Astrocyte of the cerebellum (primary cell): ENCODE measurements around the gene NODAL.

ENCODE experiments used
- DNase-seq: peaks from one replicate; pipeline ENCODE4 v3.0.0-alpha.2; 2011; ENCODE audit warnings: low read depth
- H3K4me3 ChIP-seq: 2 replicates; pipeline ENCODE4 v1.5.1; 2011; ENCODE audit warnings: mild to moderate bottlenecking, low read depth, low read length, moderate library complexity
- in situ Hi-C: cut with HindIII; loops from 2 replicates; pipeline ENCODE4 v1.10.0; 2017; ENCODE audit warnings: low sequenced_read_pairs
- TF ChIP-seq, protein P1 (sequence below): IDR thresholded peaks from 2 replicates; pipeline ENCODE4 v1.5.1; 2012; ENCODE audit warnings: low read length, low read depth, moderate library complexity, mild to moderate bottlenecking; ENCODE audit errors: missing control alignments

NODAL gene

GRCh38 chr10:70424320-70424719 is 17.2 kb downstream of the NODAL start:
- TF ChIP-seq, protein P1, sequence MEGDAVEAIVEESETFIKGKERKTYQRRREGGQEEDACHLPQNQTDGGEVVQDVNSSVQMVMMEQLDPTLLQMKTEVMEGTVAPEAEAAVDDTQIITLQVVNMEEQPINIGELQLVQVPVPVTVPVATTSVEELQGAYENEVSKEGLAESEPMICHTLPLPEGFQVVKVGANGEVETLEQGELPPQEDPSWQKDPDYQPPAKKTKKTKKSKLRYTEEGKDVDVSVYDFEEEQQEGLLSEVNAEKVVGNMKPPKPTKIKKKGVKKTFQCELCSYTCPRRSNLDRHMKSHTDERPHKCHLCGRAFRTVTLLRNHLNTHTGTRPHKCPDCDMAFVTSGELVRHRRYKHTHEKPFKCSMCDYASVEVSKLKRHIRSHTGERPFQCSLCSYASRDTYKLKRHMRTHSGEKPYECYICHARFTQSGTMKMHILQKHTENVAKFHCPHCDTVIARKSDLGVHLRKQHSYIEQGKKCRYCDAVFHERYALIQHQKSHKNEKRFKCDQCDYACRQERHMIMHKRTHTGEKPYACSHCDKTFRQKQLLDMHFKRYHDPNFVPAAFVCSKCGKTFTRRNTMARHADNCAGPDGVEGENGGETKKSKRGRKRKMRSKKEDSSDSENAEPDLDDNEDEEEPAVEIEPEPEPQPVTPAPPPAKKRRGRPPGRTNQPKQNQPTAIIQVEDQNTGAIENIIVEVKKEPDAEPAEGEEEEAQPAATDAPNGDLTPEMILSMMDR, result no peak
- in situ Hi-C loops, result no loop called here
- no peak for DNase-seq
- H3K4me3 ChIP-seq, result no peak overlapping the region

DNA sequence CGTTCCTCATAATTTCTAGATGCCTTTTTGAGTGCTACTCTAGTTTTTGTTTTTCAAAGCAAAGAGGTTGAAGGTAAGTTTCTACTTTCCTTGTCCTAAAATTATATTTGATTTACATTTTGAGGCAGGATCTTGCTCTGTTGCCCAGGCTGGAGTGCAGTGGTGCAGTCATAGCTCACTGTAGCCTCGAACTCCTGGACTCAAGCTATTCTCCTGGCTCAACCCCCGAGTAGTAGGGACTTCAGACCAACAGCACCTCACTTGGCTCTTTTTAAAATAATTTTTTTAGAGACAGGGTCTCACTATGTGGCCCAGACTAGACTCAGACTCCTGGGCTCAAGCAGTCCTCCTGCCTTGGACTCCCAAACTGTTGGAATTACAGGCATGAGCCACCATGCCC is 22.8 kb downstream of the NODAL start:
- in situ Hi-C loops, result no loop called here
- no peak for DNase-seq
- TF ChIP-seq, protein P1, result no peak
- H3K4me3 ChIP-seq, result no peak overlapping the region

- no peak for DNase-seq
- H3K4me3 ChIP-seq, result no peak overlapping the region
- in situ Hi-C loops, result no loop called here
Observed at GRCh38 chr10:70418229-70418628, 23.3 kb downstream of the NODAL start.

DNA sequence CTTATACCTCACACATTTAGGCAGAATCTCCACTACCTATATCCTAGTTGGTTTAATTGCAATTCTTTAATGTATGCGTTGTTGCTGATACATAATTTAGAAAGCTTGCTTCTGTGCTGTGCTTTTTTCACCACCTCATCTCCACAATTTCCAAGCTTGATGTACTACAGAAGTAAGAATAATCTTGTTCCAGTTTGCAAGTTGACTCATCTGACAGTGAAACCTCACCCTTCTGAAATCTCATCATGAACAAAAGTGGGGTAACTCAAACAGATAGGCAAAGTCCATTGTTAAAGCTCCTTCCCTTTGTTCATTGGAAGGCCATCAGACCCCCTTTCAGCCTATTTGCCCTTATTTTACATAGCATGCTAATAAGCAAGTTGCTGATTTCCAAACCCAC is 23.9 kb downstream of the NODAL start:
- no peak for DNase-seq
- no peak overlapping the region for H3K4me3 ChIP-seq
- in situ Hi-C loops, result no loop called here
- TF ChIP-seq, protein P1, result no peak

More at GRCh38 chr10:70418229-70418628, 23.3 kb downstream of the NODAL start:
- TF ChIP-seq, protein P1, result no peak

- in situ Hi-C loops, result no loop called here
- TF ChIP-seq, protein P1, result no peak
Observed at GRCh38 chr10:70412356-70412755, 29.1 kb downstream of the NODAL start.

DNA sequence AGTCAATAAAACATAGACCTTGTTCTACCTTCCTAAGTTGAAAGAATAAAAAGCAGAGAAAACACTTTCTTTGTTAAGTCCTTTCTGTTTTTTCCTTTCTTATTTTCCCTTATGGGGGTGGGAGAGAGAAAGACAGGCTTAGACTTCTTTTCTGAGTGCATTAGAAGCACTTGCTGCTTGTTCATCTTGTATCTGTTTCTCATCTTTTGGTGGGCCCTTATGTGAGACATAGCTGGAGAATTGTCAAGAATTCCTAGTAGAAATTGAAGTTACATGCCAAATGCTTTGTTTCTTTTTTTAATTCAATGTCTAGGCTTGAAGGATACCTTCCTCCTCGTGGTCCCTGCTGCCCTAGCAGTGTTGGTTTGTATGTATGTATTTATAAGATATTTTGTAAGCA is 30.9 kb downstream of the NODAL start:
- in situ Hi-C loops, result no loop called here
- DNase-seq, result no peak
- no peak overlapping the region for H3K4me3 ChIP-seq

More at GRCh38 chr10:70412356-70412755, 29.1 kb downstream of the NODAL start:
- DNase-seq, result no peak
- no peak overlapping the region for H3K4me3 ChIP-seq

DNA sequence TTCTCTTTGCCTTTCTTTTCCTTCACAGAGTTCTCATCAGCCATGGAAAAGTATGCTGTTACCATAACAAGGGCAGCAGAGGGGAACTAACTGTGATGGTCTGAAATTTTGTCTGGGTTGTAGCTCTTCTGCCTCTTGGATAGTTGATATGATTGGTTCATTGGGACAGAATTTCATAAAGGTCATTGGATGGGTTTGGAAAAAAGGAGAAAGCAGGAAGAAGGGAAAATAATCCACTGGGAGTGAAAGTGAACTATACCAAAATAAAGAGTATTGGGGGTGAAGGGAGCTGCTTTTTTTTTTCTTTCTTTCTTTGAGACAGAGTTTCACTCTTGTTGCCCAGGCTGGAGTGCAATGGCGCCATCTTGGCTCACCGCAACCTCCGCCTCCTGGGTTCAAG is 31.7 kb downstream of the NODAL start:
- TF ChIP-seq, protein P1, result no peak
- in situ Hi-C loops, result no loop called here
- H3K4me3 ChIP-seq, result no peak overlapping the region
- no peak for DNase-seq

More for the DNA sequence above, 30.9 kb downstream of the NODAL start:
- TF ChIP-seq, protein P1, result no peak
